Right cardiac atrium (tissue), 5 donors: ENCODE measurements around the gene LIN37. TPM values are rescaled to one million over a fixed set of nuclear protein-coding genes. Genes with fewer than 3 reads are reported as not detected.

Experiments
- ATAC-seq, 2 donors: fragments of 200-7000 bp; cut with Tn5 transposase; one replicate each; pipeline versions ENCODE4 v1.8.0 to v1.9.1; 2020; ENCODE audit warnings: moderate library complexity in 2 of 2, mild to moderate bottlenecking in 1 of 2
- DNase-seq, 3 donors: peaks; one replicate each; pipeline ENCODE4 v3.0.0-alpha.2; 2020
- H3K27ac ChIP-seq: one replicate; pipeline ENCODE4 v1.5.1; 2013; ENCODE audit warnings: mild to moderate bottlenecking, low read length, control low read depth, moderate library complexity
- H3K27me3 ChIP-seq: one replicate; pipeline ENCODE4 v1.6.1; 2013; ENCODE audit not compliant: control insufficient read depth, insufficient read depth
- H3K4me1 ChIP-seq: one replicate; pipeline ENCODE4 v1.6.1; 2013; ENCODE audit warnings: low read length; ENCODE audit not compliant: control insufficient read depth, insufficient read depth
- H3K4me3 ChIP-seq: one replicate; pipeline ENCODE4 v1.5.1; 2013; ENCODE audit warnings: low read length, control low read depth
- H3K9me3 ChIP-seq: one replicate; pipeline ENCODE4 v1.6.1; 2013; ENCODE audit warnings: low read length; ENCODE audit not compliant: control insufficient read depth
- WGBS: extraction: QIAGEN DNeasy Blood & Tissue Kit; methylation state at CpG from one replicate; pipeline ENCODE4 v1.1.7; 2013; 5-methylcytosine and 5-hydroxymethylcytosine counted together
- intact Hi-C, 4 donors: fragments of 100-400 bp; cut with DNase I; formaldehyde crosslinking; loops; one replicate each; pipeline versions ENCODE4 v1.11.0 to v1.14.0; 2022 to 2023
- polyA plus RNA-seq: library from polyadenylated mRNA; stranded (reverse); fragments of 200-250 nt; gene quantifications from one replicate; pipeline ENCODE4 v1.2.3, GENCODE V29; 2013
- total RNA-seq, 4 donors: library from RNA; stranded (reverse); fragmentation: NEBNext Ultra II Directional; extraction: Animal tissue kit (Norgen Biotek cat#: 25700); gene quantifications; one replicate each; pipeline ENCODE4 v1.2.1, GENCODE V29; 2021
- donor health status: healthy with polysubstance abuse.
- donor health status: DM: no; HTN: yes; CAD: no.
- donor health status: DM: no; HTN: no; CAD: no.
- donor health status: DM: no; HTN: yes; CAD: no; lungs with severe emphysema.
- donor health status: DM: yes; HTN: yes; CAD: no.

Gene LIN37
- total and polyA plus RNA-seq, 5 donors = 8.2 to 17.9 (median 10.8) TPM

DNA sequence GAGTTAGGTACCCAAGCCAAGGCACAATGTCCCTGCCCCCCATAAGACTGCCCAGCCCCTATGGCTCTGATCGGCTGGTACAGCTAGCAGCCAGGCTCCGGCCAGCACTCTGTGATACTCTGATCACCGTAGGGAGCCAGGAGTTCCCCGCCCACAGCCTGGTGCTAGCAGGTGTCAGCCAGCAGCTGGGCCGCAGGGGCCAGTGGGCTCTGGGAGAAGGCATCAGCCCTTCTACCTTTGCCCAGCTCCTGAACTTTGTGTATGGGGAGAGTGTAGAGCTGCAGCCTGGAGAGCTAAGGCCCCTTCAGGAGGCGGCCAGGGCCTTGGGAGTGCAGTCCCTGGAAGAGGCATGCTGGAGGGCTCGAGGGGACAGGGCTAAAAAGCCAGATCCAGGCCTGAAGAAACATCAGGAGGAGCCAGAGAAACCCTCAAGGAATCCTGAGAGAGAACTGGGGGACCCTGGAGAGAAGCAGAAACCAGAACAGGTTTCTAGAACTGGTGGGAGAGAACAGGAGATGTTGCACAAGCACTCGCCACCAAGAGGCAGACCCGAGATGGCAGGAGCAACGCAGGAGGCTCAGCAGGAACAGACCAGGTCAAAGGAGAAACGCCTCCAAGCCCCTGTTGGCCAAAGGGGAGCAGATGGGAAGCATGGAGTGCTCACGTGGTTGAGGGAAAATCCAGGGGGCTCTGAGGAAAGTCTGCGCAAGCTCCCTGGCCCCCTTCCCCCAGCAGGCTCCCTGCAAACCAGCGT is 33.6 kb upstream of the LIN37 start:
- 74% methylated on average over 14 of the region's 14 CpGs for WGBS
- Histone ChIP-seq H3K4me3 (no peak overlapping the region), H3K27ac (no peak overlapping the region), H3K27me3 (no peaks in the 10 kb centered on the region), H3K9me3 (no peaks in the 10 kb centered on the region), H3K4me1 (peaks cover 3% of the 10 kb centered on the region)
- intact Hi-C loops = no loop called here
- no peak for ATAC-seq
- DNase-seq = peak in 1 of 3 donors; percentile 16

DNA sequence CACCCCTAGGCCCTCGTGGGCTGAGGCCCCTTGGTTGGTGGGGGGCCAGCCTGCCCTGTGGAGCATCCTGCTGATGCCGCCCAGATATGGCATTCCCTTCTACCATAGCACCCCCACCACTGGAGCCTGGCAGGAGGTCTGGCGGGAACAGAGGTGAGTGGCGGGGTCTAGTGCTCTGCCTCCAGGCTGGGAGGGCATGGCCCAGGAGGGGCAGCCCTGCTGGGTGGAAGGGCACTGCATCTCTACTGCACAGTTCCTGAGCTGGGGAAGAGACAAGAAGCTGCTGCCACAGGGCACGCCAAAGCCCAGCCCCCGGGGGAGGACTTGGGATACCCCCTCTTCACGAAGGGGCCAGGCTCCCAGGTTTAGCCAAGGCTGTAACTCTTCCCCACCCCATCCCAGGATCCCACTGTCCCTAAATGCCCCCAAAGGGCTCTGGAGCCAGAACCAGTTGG is 33.0 kb upstream of the LIN37 start:
- ATAC-seq (no peak), DNase-seq (peak in 2 of 3 donors; percentile 21 to 52)
- H3K4me1 ChIP-seq = peaks cover 3% of the 10 kb centered on the region
- H3K27me3 ChIP-seq = no peaks in the 10 kb centered on the region
- H3K9me3 ChIP-seq = no peaks in the 10 kb centered on the region
- intact Hi-C loops = no loop called here
- H3K4me3 ChIP-seq = no peak overlapping the region
- WGBS = 78% methylated on average over 7 of the region's 7 CpGs
- no peak overlapping the region for H3K27ac ChIP-seq

DNA sequence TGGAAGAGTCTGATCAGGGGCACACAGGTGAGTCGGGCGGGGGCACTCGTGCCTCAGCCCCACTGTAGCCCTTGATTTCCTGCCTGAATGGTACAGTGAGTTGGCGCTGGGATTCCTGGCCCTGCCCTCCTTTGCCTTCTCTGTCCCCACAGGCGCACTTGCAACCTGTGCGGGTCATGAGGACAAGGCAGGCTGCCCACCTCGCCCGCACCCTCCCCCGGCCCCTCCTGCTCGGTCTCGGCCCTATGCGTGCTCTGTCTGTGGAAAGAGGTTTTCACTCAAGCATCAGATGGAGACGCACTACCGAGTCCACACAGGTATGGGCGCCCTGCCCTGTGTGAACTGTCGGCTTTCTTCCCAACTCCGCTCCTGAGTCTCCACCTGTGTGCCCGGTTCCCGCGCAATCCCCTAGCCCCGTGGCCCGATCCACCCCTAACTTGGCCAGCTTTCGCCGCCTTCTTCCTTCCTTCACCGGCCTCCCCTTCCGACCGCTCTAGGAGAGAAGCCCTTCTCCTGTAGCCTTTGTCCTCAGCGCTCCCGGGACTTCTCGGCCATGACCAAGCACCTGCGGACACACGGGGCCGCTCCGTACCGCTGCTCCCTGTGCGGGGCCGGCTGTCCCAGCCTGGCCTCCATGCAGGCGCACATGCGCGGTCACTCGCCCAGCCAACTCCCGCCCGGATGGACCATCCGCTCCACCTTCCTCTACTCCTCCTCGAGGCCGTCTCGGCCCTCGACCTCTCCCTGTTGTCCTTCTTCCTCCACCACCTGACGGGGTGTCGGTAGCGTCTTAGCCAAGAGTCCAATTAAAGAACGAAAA is 32.2 kb upstream of the LIN37 start:
- Histone ChIP-seq H3K27ac (peak overlapping the region; percentile 79), H3K9me3 (no peaks in the 10 kb centered on the region), H3K4me1 (peaks cover 3% of the 10 kb centered on the region), H3K27me3 (no peaks in the 10 kb centered on the region), H3K4me3 (peak overlapping the region; percentile 94)
- WGBS = 3% methylated on average over 52 of the region's 52 CpGs
- ATAC-seq (peak; percentile 42 to 58), DNase-seq (peak; percentile 71 to 88 (median 88))
- intact Hi-C loops = loop anchor here in 2 of 4 donors (1.0 to 2.0 kb wide), 3 partner anchors 21 to 167 kb away; no protein-coding TSS in a partner anchor

DNA sequence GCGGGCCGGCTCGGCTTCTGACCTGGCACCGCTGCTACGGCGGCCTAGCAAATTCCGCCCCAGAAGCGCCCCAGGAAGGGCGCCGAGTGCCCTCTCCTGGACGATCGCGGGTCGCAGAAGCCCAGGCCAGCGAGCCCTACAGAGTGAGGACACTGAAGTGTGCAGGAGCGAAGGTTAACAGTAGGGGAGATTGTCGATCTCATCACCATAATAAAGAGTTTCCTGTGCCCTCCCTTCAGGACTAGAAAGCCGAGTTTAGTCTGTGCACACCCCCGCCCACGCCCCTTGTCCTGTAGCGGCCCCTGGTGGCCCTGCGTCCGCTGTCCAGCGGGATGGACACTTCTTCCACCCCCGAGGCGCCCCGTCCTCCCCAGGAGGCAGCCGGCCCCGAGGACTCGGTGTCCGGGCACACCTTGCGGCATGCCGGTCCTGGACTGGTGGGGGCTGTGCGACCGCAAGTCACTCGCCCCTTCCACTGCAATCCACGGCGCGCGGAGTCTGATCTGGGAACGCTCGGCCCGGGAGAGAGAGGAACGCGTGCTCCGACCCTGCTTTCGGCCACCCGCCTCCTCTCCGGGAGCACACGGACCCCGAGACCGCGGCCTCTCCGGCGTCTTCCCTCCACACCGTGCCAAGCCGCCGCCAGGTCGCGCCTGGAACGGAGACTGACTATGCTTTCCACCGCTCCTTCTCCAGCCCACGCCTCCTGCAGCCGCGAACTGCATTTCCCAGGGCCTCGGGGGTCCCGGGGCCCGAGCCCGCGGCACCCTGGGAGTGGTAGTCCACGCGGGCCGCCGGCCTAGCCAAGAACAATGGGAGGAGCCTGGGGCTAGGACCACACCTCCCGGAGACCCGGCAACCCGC is 31.3 kb upstream of the LIN37 start:
- peak; percentile 95 to 96 for ATAC-seq
- WGBS = under 1% methylated on average over 77 of the region's 77 CpGs
- H3K27ac ChIP-seq = peak overlapping the region; percentile 79
- H3K9me3 ChIP-seq = no peaks in the 10 kb centered on the region
- DNase-seq = peak; percentile 97 to 99 (median 98)
- intact Hi-C loops = loop anchor here in 2 of 4 donors (1.0 to 2.0 kb wide), 3 partner anchors 22 to 168 kb away; no protein-coding TSS in a partner anchor
- no peaks in the 10 kb centered on the region for H3K27me3 ChIP-seq
- peak overlapping the region; percentile 94 for H3K4me3 ChIP-seq
- H3K4me1 ChIP-seq = peaks cover 3% of the 10 kb centered on the region

DNA sequence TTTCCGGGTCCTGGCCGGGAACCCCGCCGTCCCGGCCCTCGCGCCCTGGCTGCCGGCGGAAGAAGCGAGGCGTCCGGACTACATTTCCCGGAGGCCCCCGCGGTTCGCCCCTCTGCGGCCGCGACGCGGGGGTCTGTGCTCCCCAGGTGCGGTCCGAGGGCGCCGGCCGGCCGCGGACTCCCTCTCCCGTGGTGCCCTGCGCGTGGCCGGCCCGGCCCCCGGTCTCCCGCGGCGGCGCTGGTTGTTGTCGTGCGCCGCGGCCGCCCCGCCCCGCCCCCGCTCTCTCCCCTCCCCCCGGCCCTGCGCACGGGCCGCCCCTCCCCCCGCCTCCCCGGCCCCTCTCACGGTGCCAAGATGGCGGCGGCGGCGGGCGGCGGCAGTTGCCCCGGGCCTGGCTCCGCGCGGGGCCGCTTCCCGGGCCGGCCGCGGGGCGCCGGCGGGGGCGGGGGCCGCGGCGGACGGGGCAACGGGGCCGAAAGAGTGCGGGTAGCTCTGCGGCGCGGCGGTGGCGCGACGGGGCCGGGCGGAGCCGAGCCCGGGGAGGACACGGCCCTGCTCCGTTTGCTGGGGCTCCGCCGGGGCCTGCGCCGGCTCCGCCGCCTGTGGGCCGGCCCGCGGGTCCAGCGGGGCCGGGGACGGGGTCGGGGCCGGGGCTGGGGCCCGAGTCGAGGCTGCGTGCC is 30.6 kb upstream of the LIN37 start, which contains the start of gene KMT2B:
TSS of gene KMT2B (plus strand) at position 339 of the 680 bp plus-strand sequence. CDS start at position 355, 16 bp downstream.
- under 1% methylated on average over 108 of the region's 109 CpGs for WGBS
- DNase-seq (no peak), ATAC-seq (peak; percentile 82)
- no peaks in the 10 kb centered on the region for H3K27me3 ChIP-seq
- peak within 1 kb of the TSS; percentile 79 for H3K27ac ChIP-seq
- H3K4me3 ChIP-seq = peak within 1 kb of the TSS; percentile 94
- no peaks in the 10 kb centered on the region for H3K9me3 ChIP-seq
- intact Hi-C loops = loop anchor here in 2 of 4 donors (2.0 kb wide), 2 partner anchors 23 to 169 kb away; no protein-coding TSS in a partner anchor
- H3K4me1 ChIP-seq = peaks cover 3% of the 10 kb centered on the region

DNA sequence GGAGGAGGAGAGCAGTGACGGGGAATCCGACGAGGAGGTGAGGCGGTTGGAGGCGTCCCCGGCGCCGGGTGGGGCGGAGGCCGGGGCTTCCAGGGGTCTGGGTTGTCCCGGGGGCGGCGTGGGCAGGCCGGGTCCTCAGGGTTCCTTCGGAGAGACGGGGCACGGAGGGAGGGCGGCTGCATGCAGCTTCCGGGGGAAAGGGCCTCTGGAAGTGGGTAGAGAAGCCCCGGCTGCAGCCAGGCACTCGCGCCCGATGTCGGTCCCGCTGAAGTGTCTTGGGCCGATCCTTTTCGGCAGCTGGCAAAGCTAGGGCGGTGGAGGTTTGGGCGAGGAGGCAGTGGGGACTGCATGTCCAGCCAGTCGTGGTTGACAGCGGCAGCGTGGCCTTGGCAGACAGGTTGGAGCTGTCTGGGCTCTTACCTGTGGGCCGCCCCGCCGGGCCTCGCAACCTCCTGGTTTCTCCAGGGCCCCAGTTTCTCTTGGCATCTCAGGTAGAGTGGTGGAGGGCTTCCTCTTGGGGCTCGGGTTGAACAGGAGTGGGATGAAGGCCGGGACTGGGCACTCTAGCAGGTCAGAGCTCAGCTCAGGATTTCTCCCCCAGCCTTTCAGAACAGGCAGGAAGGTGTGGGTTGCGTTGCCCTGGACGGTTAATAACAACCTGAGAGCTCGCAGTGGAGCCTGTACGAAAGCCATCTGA is 29.9 kb upstream of the LIN37 start:
- H3K4me3 ChIP-seq = peak overlapping the region; percentile 94
- WGBS = 1% methylated on average over 42 of the region's 42 CpGs
- intact Hi-C loops = no loop called here
- peaks cover 3% of the 10 kb centered on the region for H3K4me1 ChIP-seq
- no peaks in the 10 kb centered on the region for H3K27me3 ChIP-seq
- no peaks in the 10 kb centered on the region for H3K9me3 ChIP-seq
- ATAC-seq (no peak), DNase-seq (peak; percentile 55 to 82 (median 78))
- H3K27ac ChIP-seq = peak overlapping the region; percentile 64

DNA sequence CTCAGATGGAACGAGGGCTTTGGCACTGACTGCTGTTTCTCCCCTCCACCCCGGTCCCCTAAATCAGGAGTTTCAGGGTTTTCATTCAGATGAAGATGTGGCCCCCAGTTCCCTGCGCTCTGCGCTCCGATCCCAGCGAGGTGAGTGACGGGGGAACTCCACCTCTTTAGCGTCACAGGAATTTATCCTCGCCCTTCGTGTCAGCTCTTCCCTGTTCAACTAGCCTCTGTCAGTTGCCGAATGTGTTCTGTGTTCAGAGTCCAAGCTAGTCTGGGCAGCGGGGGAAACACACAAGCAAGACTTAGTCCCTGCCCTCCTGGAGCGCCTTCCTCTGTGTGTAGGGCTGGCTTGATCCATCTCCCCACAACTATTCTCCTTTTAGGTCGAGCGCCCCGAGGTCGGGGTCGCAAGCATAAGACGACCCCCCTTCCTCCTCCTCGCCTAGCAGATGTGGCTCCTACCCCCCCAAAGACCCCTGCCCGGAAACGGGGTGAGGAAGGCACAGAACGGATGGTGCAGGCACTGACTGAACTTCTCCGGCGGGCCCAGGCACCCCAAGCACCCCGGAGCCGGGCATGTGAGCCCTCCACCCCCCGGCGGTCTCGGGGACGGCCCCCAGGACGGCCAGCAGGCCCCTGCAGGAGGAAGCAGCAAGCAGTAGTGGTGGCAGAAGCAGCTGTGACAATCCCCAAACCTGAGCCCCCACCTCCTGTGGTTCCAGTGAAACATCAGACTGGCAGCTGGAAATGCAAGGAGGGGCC is 28.8 kb upstream of the LIN37 start:
- 89% methylated on average over 32 of the region's 32 CpGs for WGBS
- no peak overlapping the region for H3K27ac ChIP-seq
- H3K9me3 ChIP-seq = no peaks in the 10 kb centered on the region
- peaks cover 3% of the 10 kb centered on the region for H3K4me1 ChIP-seq
- intact Hi-C loops = no loop called here
- peak overlapping the region; percentile 94 for H3K4me3 ChIP-seq
- DNase-seq = peak in 2 of 3 donors; percentile 16 to 60
- ATAC-seq = no peak
- no peaks in the 10 kb centered on the region for H3K27me3 ChIP-seq

DNA sequence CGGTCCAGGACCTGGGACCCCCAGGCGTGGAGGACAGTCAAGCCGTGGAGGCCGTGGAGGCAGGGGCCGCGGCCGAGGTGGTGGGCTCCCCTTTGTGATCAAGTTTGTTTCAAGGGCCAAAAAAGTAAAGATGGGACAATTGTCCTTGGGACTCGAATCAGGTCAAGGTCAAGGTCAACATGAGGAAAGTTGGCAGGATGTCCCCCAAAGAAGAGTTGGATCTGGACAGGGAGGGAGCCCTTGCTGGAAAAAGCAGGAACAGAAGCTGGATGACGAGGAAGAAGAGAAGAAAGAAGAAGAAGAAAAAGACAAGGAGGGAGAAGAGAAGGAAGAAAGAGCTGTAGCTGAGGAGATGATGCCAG is 28.2 kb upstream of the LIN37 start:
- intact Hi-C loops = no loop called here
- Histone ChIP-seq H3K27ac (no peak overlapping the region), H3K4me1 (peaks cover 3% of the 10 kb centered on the region), H3K27me3 (no peaks in the 10 kb centered on the region), H3K9me3 (no peaks in the 10 kb centered on the region), H3K4me3 (no peak overlapping the region)
- 91% methylated on average over 9 of the region's 9 CpGs for WGBS
- peak in 1 of 3 donors; percentile 45 for DNase-seq
- ATAC-seq = no peak

DNA sequence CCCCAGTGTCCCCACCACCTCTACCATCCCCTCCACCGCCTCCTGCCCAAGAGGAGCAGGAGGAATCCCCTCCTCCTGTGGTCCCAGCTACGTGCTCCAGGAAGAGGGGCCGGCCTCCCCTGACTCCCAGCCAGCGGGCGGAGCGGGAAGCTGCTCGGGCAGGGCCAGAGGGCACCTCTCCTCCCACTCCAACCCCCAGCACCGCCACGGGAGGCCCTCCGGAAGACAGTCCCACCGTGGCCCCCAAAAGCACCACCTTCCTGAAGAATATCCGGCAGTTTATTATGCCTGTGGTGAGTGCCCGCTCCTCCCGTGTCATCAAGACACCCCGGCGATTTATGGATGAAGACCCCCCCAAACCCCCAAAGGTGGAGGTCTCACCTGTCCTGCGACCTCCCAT is 27.7 kb upstream of the LIN37 start:
- 80% methylated on average over 17 of the region's 17 CpGs for WGBS
- Histone ChIP-seq H3K4me1 (peaks cover 2% of the 10 kb centered on the region), H3K27ac (no peak overlapping the region), H3K27me3 (no peaks in the 10 kb centered on the region), H3K4me3 (no peak overlapping the region), H3K9me3 (no peaks in the 10 kb centered on the region)
- peak in 2 of 3 donors; percentile 15 to 45 for DNase-seq
- intact Hi-C loops = no loop called here
- no peak for ATAC-seq
